Left lung (tissue), 10 donors: Measurements from ENCODE around the gene PCBP3. TPM values are rescaled to one million over a fixed set of nuclear protein-coding genes. Genes with fewer than 3 reads are reported as not detected.

Experiments
- ATAC-seq: fragments of 200-7000 bp; cut with Tn5 transposase; one replicate; pipeline ENCODE4 v1.9.1; 2020; ENCODE audit warnings: moderate library complexity
- DNase-seq, 4 donors: peaks; one replicate each; pipeline ENCODE4 v3.0.0-alpha.2; 2013 to 2020
- H3K27ac ChIP-seq, 2 donors: fragments of 200-600 bp; sonication (generic) in 1 of 2; one replicate each; pipeline versions ENCODE4 v1.5.0 to v1.8.0; 2020 to 2021
- H3K27me3 ChIP-seq, 2 donors: fragments of 200-600 bp; sonication (generic) in 1 of 2; one replicate each; pipeline versions ENCODE4 v1.5.0 to v1.8.0; 2020 to 2021
- H3K36me3 ChIP-seq, 2 donors: fragments of 200-600 bp; sonication (generic) in 1 of 2; one replicate each; pipeline versions ENCODE4 v1.5.0 to v1.8.0; 2020 to 2021
- H3K4me1 ChIP-seq, 2 donors: fragments of 200-600 bp; one replicate each; pipeline ENCODE4 v1.8.0; 2021
- H3K4me3 ChIP-seq, 2 donors: fragments of 200-600 bp; sonication (generic) in 1 of 2; one replicate each; pipeline versions ENCODE4 v1.5.0 to v1.8.0; 2020 to 2021; ENCODE audit warnings: mild to moderate bottlenecking in 1 of 2
- H3K9me3 ChIP-seq, 2 donors: fragments of 200-600 bp; sonication (generic) in 1 of 2; one replicate each; pipeline versions ENCODE4 v1.5.0 to v1.8.0; 2020 to 2021
- intact Hi-C, 2 donors: fragments of 100-400 bp; cut with DNase I; formaldehyde crosslinking; loops; one replicate each; pipeline versions ENCODE4 v1.11.2 to v1.14.2; 2022
- polyA plus RNA-seq, 6 donors: library from polyadenylated mRNA; unstranded; fragments of 120-200 nt; gene quantifications; one replicate each; pipeline ENCODE4 v1.2.1, GENCODE V29; 2013; ENCODE audit not compliant: insufficient read length in 6 of 6
- total RNA-seq, 2 donors: library from RNA; stranded (reverse); fragmentation: NEBNext Ultra II Directional; extraction: Animal tissue kit (Norgen Biotek cat#: 25700); gene quantifications; one replicate each; pipeline ENCODE4 v1.2.1, GENCODE V29; 2021
- TF ChIP-seq, protein P1 (sequence below), 2 donors: fragments of 200-600 bp; sonication (generic) in 1 of 2; IDR thresholded peaks; one replicate each; pipeline versions ENCODE4 v1.5.0 to v1.8.0; 2021; ENCODE audit warnings: antibody characterized with exemption in 2 of 2
- donor health status: DM: no; HTN: yes; CAD: no.
- donor health status: DM: no; HTN: no; CAD: no.

The PCBP3 gene
- total and polyA plus RNA-seq, 8 donors: 2.1 to 13.8 (median 3.0) TPM

DNA sequence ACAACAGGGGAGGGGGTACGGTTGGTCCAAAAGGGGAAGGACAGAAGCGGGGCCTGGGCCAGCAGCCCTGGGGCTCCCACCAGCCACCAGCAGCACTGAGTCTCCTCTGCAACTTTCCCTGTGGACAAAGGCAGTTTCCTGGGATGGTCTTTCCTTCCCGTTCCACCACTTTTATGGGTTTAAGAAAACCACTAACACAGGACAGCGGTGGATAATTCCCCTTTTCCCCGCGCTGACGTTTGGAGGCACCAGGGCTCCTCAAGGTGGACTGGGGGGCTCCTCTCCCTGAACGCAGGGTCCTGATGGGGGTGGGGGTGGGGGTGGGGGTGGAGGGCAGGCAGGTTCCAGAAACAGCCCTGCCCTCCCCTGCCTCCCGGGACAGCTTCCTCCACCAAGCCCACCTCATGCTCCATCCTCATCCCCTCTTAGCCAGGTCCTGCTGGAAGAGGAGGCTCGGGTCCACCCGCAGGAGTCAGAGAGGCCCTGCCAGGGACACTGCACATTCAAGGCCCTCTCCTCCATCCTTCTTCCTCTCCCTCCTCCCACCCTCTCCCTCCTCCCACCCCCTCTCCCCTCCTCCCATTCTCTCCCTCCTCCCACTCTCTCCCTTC lies 333.3 kb downstream of the PCBP3 start:
- Histone ChIP-seq H3K9me3 (no peaks in the 10 kb centered on the region), H3K27ac (no peak overlapping the region), H3K36me3 (no peaks in the 10 kb centered on the region), H3K4me1 (peaks cover 37 to 40% of the 10 kb centered on the region in 2 donors), H3K27me3 (peaks cover 29 to 83% of the 10 kb centered on the region in 2 donors), H3K4me3 (no peak overlapping the region)
- ATAC-seq: no peak
- no peak for DNase-seq
- intact Hi-C loops: no loop called here
- TF ChIP-seq, protein P1, sequence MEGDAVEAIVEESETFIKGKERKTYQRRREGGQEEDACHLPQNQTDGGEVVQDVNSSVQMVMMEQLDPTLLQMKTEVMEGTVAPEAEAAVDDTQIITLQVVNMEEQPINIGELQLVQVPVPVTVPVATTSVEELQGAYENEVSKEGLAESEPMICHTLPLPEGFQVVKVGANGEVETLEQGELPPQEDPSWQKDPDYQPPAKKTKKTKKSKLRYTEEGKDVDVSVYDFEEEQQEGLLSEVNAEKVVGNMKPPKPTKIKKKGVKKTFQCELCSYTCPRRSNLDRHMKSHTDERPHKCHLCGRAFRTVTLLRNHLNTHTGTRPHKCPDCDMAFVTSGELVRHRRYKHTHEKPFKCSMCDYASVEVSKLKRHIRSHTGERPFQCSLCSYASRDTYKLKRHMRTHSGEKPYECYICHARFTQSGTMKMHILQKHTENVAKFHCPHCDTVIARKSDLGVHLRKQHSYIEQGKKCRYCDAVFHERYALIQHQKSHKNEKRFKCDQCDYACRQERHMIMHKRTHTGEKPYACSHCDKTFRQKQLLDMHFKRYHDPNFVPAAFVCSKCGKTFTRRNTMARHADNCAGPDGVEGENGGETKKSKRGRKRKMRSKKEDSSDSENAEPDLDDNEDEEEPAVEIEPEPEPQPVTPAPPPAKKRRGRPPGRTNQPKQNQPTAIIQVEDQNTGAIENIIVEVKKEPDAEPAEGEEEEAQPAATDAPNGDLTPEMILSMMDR (IDR thresholded peaks at IDR 0.05): no peak

DNA sequence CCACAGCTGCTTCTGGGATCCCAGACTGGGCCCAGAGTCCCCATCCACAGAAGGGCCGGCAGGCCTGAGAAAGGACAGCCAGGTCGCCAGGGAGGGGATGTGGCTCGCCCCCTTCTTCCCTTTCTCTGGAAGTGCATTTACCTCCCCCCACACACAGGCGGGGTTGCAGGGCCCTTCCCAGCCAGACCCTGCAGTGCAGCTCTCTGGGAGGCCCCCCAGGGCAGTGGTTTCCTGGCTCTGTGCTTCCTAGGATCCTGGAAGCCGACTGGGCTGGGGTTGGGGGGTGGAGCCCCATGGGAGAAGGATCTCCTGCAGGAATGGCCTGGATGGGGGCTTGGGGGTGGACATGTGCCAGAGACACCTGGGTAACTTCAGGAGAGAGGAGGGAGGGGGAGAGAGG lies 333.9 kb downstream of the PCBP3 start:
- no peak for ATAC-seq
- intact Hi-C loops: no loop called here
- peak in 2 of 4 donors; percentile 33 to 58 for DNase-seq
- no peaks in the 10 kb centered on the region for H3K9me3 ChIP-seq
- peaks cover 31 to 41% of the 10 kb centered on the region in 2 donors for H3K4me1 ChIP-seq
- no peak overlapping the region for H3K4me3 ChIP-seq
- no peak overlapping the region for H3K27ac ChIP-seq
- TF ChIP-seq, protein P1 (IDR thresholded peaks at IDR 0.05): no peak
- H3K36me3 ChIP-seq: no peaks in the 10 kb centered on the region
- peaks cover 24 to 83% of the 10 kb centered on the region in 2 donors for H3K27me3 ChIP-seq

DNA sequence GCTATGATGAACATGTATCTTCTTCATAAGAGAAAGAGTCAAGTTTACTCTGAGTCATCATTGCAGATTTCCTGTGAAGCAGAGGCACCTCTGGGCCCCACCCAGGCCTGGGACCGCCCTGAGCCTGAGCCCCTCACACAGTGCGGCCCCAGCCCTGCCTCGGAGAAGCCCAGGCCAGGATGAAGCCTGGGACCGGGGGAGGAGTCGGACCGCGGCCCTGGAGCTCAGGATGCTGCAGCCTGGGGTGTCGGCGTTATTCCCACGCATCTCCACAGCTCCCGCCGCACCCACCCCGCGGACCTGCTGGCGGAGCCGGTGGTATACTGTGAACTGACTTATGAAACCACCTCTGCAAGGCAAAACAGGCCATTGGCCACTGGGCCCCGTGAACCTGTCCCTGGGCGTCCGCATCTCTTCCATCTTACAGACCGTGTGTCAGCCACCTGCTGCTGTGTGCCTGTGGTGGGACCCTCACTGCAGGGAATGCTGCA lies 335.7 kb downstream of the PCBP3 start:
- TF ChIP-seq, protein P1 (IDR thresholded peaks at IDR 0.05): no peak
- ATAC-seq (no peak), DNase-seq (peak in 1 of 4 donors; percentile 72)
- Histone ChIP-seq H3K36me3 (no peaks in the 10 kb centered on the region), H3K4me1 (peaks cover 14 to 28% of the 10 kb centered on the region in 2 donors), H3K4me3 (no peak overlapping the region), H3K27ac (no peak overlapping the region), H3K27me3 (peaks cover 12 to 79% of the 10 kb centered on the region in 2 donors), H3K9me3 (no peaks in the 10 kb centered on the region)
- intact Hi-C loops: no loop called here

DNA sequence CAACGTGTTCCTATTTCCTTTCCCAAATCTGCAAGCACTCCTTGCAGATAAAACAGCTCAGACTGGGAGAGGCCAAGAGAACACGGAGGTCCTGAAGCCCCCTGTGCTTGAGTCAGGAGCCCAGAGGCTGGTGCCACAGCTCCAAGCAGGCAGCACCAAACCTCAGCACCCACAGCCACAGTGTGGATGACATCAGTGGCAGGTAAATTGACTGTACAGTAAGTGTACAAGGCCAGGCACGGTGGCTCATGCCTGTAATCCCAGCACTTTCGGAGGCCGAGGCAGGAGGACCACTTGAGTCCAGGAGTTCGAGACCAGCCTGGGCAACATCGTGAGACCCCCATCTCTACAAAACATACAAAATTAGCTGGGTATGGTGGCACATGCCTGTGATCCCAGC lies 336.1 kb downstream of the PCBP3 start:
- peak in 1 of 4 donors; percentile 44 for DNase-seq
- Histone ChIP-seq H3K36me3 (no peaks in the 10 kb centered on the region), H3K4me3 (no peak overlapping the region), H3K9me3 (no peaks in the 10 kb centered on the region), H3K27me3 (peaks cover 7 to 74% of the 10 kb centered on the region in 2 donors), H3K4me1 (peaks cover 9 to 23% of the 10 kb centered on the region in 2 donors), H3K27ac (no peak overlapping the region)
- TF ChIP-seq, protein P1 (IDR thresholded peaks at IDR 0.05): no peak
- intact Hi-C loops: loop anchor here in 1 of 2 donors (5.0 kb wide), 1 partner anchor 118 kb away; the partner anchor contains the start of gene COL6A2
- no peak for ATAC-seq

DNA sequence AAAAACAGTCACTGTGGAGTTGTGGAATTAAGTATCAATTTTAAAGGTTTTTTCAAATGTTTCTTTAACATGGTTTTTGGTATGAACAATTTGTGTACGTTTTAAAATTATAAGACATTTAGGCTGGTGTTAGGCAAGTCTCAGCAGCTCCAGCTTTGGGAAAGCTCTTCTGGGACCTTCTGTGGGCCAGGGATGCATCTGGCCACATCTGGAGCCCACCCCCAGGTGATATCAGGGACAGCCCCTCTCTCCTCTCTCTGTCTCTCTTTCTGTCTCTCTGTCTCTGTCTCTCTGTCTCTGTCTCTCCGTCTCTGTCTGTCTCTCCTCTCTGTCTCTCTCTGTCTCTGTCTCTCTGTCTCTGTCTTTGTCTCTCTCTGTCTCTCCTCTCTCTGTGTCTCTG lies 336.7 kb downstream of the PCBP3 start:
- DNase-seq (no peak), ATAC-seq (no peak)
- H3K27me3 ChIP-seq: peaks cover under 1 to 68% of the 10 kb centered on the region in 2 donors
- TF ChIP-seq, protein P1 (IDR thresholded peaks at IDR 0.05): no peak
- no peak overlapping the region for H3K27ac ChIP-seq
- intact Hi-C loops: loop anchor here in 1 of 2 donors (5.0 kb wide), 1 partner anchor 117 kb away; the partner anchor contains the start of gene COL6A2
- H3K4me3 ChIP-seq: no peak overlapping the region
- H3K9me3 ChIP-seq: no peaks in the 10 kb centered on the region
- H3K36me3 ChIP-seq: no peaks in the 10 kb centered on the region
- peaks cover 3 to 17% of the 10 kb centered on the region in 2 donors for H3K4me1 ChIP-seq
